ENCODE results near the gene BLTP1. TPM values are rescaled to one million over a fixed set of nuclear protein-coding genes. Genes with fewer than 3 reads are reported as not detected.

The BLTP1 gene
- total and polyA plus RNA-seq, 2 experiments from 2014 or later: 12.9 to 62.5 TPM

DNA sequence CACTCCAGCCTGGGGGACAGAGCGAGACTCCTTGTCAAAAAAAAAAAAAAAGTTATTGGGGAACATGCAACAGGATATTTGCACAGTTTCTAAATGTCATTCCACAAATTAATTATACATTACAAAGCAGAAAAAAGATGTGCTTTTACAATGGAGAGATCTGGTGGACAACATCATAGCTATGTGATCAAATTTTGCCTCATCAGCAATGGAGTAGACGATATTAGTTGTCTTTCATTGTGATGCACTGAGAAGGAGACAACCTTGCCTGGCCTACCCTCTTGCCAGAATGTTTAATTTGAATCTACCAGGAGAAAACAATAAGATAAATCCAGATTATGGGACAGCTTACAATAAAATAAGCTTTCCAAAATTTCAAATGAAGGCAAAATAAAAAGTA lies 30.5 kb upstream of the BLTP1 start:
- Mint-ChIP-seq H3K9me3 (no peaks in the 10 kb centered on the region; the same call in 2 of the 3 replicates), H3K27me3 (ENCODE audit: insufficient read depth, low read depth, poor library complexity) (no peaks in the 10 kb centered on the region), H3K36me3 (ENCODE audit: low read depth) (no peaks in the 10 kb centered on the region), H3K4me1 (no peaks in the 10 kb centered on the region), H3K4me3 (no peak overlapping the region), H3K27ac (no peak overlapping the region)
- ATAC-seq (no peak), DNase-seq (ENCODE audit: low spot score) (no peak)
- H3K36me3 ChIP-seq (ENCODE audit: insufficient read depth): no peaks in the 10 kb centered on the region
- H3K4me1 ChIP-seq (ENCODE audit: insufficient read depth): no peaks in the 10 kb centered on the region
- no peak overlapping the region for H2AFZ ChIP-seq
- no peak overlapping the region for H3K4me3 ChIP-seq
- H3K9me2 ChIP-seq (ENCODE audit: insufficient read depth): peaks cover 15% of the 10 kb centered on the region; the same call in 1 of the 2 replicates
- no peaks in the 10 kb centered on the region for H3K79me2 ChIP-seq (replicated peaks; ENCODE audit: insufficient read depth)
- TF ChIP-seq, protein P1, sequence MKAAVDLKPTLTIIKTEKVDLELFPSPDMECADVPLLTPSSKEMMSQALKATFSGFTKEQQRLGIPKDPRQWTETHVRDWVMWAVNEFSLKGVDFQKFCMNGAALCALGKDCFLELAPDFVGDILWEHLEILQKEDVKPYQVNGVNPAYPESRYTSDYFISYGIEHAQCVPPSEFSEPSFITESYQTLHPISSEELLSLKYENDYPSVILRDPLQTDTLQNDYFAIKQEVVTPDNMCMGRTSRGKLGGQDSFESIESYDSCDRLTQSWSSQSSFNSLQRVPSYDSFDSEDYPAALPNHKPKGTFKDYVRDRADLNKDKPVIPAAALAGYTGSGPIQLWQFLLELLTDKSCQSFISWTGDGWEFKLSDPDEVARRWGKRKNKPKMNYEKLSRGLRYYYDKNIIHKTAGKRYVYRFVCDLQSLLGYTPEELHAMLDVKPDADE (IDR thresholded peaks at IDR 0.05): no peak
- TF ChIP-seq CTCF (conservative IDR thresholded peaks at IDR 0.05; ENCODE audit: low read depth in 2 of 2) (no peak), JUNB (IDR thresholded peaks at IDR 0.05; ENCODE audit: unreplicated experiment) (no peak), NANOG (IDR thresholded peaks at IDR 0.05; ENCODE audit: borderline replicate concordance) (no peak), ZNF114 (CRISPR knock-in tag; IDR thresholded peaks at IDR 0.05) (no peak), POLR2AphosphoS5 (IDR thresholded peaks at IDR 0.05; ENCODE audit: low read depth) (no peak), EZH2 (IDR thresholded peaks at IDR 0.05; ENCODE audit: low read depth, unreplicated experiment) (no peak), CREB1 (CRISPR knock-in tag; IDR thresholded peaks at IDR 0.05; ENCODE audit: low read depth) (no peak), STAT1 (IDR thresholded peaks at IDR 0.05; ENCODE audit: unreplicated experiment) (no peak)
- TF ChIP-seq, protein P2, sequence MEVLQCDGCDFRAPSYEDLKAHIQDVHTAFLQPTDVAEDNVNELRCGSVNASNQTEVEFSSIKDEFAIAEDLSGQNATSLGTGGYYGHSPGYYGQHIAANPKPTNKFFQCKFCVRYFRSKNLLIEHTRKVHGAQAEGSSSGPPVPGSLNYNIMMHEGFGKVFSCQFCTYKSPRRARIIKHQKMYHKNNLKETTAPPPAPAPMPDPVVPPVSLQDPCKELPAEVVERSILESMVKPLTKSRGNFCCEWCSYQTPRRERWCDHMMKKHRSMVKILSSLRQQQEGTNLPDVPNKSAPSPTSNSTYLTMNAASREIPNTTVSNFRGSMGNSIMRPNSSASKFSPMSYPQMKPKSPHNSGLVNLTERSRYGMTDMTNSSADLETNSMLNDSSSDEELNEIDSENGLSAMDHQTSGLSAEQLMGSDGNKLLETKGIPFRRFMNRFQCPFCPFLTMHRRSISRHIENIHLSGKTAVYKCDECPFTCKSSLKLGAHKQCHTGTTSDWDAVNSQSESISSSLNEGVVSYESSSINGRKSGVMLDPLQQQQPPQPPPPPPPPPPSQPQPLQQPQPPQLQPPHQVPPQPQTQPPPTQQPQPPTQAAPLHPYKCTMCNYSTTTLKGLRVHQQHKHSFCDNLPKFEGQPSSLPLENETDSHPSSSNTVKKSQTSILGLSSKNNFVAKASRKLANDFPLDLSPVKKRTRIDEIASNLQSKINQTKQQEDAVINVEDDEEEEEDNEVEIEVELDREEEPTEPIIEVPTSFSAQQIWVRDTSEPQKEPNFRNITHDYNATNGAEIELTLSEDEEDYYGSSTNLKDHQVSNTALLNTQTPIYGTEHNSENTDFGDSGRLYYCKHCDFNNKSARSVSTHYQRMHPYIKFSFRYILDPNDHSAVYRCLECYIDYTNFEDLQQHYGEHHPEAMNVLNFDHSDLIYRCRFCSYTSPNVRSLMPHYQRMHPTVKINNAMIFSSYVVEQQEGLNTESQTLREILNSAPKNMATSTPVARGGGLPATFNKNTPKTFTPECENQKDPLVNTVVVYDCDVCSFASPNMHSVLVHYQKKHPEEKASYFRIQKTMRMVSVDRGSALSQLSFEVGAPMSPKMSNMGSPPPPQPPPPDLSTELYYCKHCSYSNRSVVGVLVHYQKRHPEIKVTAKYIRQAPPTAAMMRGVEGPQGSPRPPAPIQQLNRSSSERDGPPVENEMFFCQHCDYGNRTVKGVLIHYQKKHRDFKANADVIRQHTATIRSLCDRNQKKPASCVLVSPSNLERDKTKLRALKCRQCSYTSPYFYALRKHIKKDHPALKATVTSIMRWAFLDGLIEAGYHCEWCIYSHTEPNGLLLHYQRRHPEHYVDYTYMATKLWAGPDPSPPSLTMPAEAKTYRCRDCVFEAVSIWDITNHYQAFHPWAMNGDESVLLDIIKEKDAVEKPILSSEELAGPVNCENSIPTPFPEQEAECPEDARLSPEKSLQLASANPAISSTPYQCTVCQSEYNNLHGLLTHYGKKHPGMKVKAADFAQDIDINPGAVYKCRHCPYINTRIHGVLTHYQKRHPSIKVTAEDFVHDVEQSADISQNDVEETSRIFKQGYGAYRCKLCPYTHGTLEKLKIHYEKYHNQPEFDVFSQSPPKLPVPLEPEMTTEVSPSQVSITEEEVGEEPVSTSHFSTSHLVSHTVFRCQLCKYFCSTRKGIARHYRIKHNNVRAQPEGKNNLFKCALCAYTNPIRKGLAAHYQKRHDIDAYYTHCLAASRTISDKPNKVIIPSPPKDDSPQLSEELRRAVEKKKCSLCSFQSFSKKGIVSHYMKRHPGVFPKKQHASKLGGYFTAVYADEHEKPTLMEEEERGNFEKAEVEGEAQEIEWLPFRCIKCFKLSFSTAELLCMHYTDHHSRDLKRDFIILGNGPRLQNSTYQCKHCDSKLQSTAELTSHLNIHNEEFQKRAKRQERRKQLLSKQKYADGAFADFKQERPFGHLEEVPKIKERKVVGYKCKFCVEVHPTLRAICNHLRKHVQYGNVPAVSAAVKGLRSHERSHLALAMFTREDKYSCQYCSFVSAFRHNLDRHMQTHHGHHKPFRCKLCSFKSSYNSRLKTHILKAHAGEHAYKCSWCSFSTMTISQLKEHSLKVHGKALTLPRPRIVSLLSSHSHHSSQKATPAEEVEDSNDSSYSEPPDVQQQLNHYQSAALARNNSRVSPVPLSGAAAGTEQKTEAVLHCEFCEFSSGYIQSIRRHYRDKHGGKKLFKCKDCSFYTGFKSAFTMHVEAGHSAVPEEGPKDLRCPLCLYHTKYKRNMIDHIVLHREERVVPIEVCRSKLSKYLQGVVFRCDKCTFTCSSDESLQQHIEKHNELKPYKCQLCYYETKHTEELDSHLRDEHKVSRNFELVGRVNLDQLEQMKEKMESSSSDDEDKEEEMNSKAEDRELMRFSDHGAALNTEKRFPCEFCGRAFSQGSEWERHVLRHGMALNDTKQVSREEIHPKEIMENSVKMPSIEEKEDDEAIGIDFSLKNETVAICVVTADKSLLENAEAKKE (CRISPR knock-in tag; IDR thresholded peaks at IDR 0.05): no peak
- TF ChIP-seq, protein P3, sequence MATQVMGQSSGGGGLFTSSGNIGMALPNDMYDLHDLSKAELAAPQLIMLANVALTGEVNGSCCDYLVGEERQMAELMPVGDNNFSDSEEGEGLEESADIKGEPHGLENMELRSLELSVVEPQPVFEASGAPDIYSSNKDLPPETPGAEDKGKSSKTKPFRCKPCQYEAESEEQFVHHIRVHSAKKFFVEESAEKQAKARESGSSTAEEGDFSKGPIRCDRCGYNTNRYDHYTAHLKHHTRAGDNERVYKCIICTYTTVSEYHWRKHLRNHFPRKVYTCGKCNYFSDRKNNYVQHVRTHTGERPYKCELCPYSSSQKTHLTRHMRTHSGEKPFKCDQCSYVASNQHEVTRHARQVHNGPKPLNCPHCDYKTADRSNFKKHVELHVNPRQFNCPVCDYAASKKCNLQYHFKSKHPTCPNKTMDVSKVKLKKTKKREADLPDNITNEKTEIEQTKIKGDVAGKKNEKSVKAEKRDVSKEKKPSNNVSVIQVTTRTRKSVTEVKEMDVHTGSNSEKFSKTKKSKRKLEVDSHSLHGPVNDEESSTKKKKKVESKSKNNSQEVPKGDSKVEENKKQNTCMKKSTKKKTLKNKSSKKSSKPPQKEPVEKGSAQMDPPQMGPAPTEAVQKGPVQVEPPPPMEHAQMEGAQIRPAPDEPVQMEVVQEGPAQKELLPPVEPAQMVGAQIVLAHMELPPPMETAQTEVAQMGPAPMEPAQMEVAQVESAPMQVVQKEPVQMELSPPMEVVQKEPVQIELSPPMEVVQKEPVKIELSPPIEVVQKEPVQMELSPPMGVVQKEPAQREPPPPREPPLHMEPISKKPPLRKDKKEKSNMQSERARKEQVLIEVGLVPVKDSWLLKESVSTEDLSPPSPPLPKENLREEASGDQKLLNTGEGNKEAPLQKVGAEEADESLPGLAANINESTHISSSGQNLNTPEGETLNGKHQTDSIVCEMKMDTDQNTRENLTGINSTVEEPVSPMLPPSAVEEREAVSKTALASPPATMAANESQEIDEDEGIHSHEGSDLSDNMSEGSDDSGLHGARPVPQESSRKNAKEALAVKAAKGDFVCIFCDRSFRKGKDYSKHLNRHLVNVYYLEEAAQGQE (IDR thresholded peaks at IDR 0.05; ENCODE audit: unreplicated experiment): no peak
- H3K27ac ChIP-seq (ENCODE audit: low read depth): no peak overlapping the region
- no peak overlapping the region for H3K4me2 ChIP-seq
- no peaks in the 10 kb centered on the region for H4K20me1 ChIP-seq (replicated peaks; ENCODE audit: insufficient read depth)
- no peaks in the 10 kb centered on the region for H3K27me3 ChIP-seq (ENCODE audit: insufficient read depth)
- H3F3A ChIP-seq (replicated peaks; ENCODE audit: low read depth): no peaks in the 10 kb centered on the region
